WTC11 (cell line): ENCODE data around the gene RASSF9.

Source experiments
- SP1 ChIP-seq: sonication (generic); formaldehyde crosslinking; conservative IDR thresholded peaks from 2 replicates; pipeline ENCODE4 v1.8.1; 2022; ENCODE audit warnings: missing genetic modification reagents
- TEAD4 ChIP-seq: sonication (generic); formaldehyde crosslinking; IDR thresholded peaks from 2 replicates; pipeline ENCODE4 v1.8.0; 2022; ENCODE audit warnings: mild to moderate bottlenecking, missing genetic modification reagents
- TF ChIP-seq, protein P1 (sequence below): sonication (generic); formaldehyde crosslinking; IDR thresholded peaks from 2 replicates; pipeline ENCODE4 v1.8.0; 2022; ENCODE audit warnings: mild to moderate bottlenecking, missing genetic modification reagents
- TF ChIP-seq, protein P2 (sequence below): sonication (generic); formaldehyde crosslinking; IDR thresholded peaks from 2 replicates; pipeline ENCODE4 v1.8.1; 2023; ENCODE audit warnings: mild to moderate bottlenecking, missing genetic modification reagents, moderate library complexity
- TF ChIP-seq, protein P3 (sequence below): fragments of 200-600 bp; IDR thresholded peaks from 2 replicates; pipeline ENCODE4 v1.8.0; 2022; ENCODE audit warnings: antibody characterized with exemption
- TF ChIP-seq, protein P4 (sequence below): sonication (generic); formaldehyde crosslinking; IDR thresholded peaks from 2 replicates; pipeline ENCODE4 v1.8.1; 2023; ENCODE audit warnings: mild to moderate bottlenecking, missing genetic modification reagents
- TF ChIP-seq, protein P5 (sequence below): fragments of 250-450 bp; sonication (Bioruptor Pico); IDR thresholded peaks from 2 replicates; pipeline ENCODE4 v1.9.0; 2021; ENCODE audit warnings: mild to moderate bottlenecking

DNA sequence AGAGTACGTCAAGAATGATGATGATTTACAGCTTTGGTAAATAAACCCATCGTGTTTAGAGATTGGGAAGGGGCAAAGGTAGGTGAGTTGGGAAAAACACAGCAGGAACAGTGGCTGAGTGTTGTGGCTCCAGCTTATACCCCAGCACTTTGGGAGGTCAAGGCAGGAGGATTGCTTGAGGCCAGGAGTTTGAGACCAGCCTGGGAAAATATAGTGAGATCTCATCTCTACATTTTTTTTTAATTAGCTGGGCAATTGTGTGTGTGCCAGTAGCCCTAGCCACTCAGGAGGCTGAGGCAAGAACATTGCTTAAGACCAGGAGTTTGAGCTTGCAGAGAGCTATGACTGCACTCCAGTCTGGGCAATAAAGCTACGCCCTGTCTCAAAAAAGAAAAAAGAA lies 77.1 kb downstream of the RASSF9 start:
- TF ChIP-seq, protein P1, sequence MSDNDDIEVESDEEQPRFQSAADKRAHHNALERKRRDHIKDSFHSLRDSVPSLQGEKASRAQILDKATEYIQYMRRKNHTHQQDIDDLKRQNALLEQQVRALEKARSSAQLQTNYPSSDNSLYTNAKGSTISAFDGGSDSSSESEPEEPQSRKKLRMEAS (CRISPR knock-in tag) = no peak
- TF ChIP-seq, protein P2, sequence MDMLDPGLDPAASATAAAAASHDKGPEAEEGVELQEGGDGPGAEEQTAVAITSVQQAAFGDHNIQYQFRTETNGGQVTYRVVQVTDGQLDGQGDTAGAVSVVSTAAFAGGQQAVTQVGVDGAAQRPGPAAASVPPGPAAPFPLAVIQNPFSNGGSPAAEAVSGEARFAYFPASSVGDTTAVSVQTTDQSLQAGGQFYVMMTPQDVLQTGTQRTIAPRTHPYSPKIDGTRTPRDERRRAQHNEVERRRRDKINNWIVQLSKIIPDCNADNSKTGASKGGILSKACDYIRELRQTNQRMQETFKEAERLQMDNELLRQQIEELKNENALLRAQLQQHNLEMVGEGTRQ (CRISPR knock-in tag) = no peak
- TF ChIP-seq, protein P3, sequence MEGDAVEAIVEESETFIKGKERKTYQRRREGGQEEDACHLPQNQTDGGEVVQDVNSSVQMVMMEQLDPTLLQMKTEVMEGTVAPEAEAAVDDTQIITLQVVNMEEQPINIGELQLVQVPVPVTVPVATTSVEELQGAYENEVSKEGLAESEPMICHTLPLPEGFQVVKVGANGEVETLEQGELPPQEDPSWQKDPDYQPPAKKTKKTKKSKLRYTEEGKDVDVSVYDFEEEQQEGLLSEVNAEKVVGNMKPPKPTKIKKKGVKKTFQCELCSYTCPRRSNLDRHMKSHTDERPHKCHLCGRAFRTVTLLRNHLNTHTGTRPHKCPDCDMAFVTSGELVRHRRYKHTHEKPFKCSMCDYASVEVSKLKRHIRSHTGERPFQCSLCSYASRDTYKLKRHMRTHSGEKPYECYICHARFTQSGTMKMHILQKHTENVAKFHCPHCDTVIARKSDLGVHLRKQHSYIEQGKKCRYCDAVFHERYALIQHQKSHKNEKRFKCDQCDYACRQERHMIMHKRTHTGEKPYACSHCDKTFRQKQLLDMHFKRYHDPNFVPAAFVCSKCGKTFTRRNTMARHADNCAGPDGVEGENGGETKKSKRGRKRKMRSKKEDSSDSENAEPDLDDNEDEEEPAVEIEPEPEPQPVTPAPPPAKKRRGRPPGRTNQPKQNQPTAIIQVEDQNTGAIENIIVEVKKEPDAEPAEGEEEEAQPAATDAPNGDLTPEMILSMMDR = no peak
- TF ChIP-seq, protein P4, sequence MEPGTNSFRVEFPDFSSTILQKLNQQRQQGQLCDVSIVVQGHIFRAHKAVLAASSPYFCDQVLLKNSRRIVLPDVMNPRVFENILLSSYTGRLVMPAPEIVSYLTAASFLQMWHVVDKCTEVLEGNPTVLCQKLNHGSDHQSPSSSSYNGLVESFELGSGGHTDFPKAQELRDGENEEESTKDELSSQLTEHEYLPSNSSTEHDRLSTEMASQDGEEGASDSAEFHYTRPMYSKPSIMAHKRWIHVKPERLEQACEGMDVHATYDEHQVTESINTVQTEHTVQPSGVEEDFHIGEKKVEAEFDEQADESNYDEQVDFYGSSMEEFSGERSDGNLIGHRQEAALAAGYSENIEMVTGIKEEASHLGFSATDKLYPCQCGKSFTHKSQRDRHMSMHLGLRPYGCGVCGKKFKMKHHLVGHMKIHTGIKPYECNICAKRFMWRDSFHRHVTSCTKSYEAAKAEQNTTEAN (CRISPR knock-in tag) = no peak
- TF ChIP-seq, protein P5, sequence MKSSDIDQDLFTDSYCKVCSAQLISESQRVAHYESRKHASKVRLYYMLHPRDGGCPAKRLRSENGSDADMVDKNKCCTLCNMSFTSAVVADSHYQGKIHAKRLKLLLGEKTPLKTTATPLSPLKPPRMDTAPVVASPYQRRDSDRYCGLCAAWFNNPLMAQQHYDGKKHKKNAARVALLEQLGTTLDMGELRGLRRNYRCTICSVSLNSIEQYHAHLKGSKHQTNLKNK (CRISPR knock-in tag) = no peak
- TF ChIP-seq SP1 (CRISPR knock-in tag) = no peak
- TF ChIP-seq TEAD4 (CRISPR knock-in tag) = no peak
